HuH-7 (cell line): ENCODE data around the gene SPRY2.

Experiments
- DNase-seq: peaks from one replicate; pipeline ENCODE4 v3.0.0; 2011; ENCODE audit warnings: low spot score

SPRY2 gene

GRCh38 chr13:80313668-80314256 is 27.2 kb downstream of the SPRY2 start:
- DNase-seq: no peak

- no peak for DNase-seq
Measured at GRCh38 chr13:80312967-80313366, 28.0 kb downstream of the SPRY2 start.

GRCh38 chr13:80312012-80312704 is 28.8 kb downstream of the SPRY2 start:
- no peak for DNase-seq

GRCh38 chr13:80309926-80310325 is 31.0 kb downstream of the SPRY2 start:
- DNase-seq: no peak

- DNase-seq: no peak
Measured at GRCh38 chr13:80307401-80307987, 33.4 kb downstream of the SPRY2 start.

GRCh38 chr13:80306337-80306972 is 34.5 kb downstream of the SPRY2 start:
- DNase-seq: no peak

- DNase-seq: no peak
Measured at GRCh38 chr13:80305737-80306136, 35.2 kb downstream of the SPRY2 start.

- DNase-seq: no peak
Measured at GRCh38 chr13:80303225-80303811, 37.6 kb downstream of the SPRY2 start.

GRCh38 chr13:80299046-80299445 is 41.9 kb downstream of the SPRY2 start:
- no peak for DNase-seq

GRCh38 chr13:80297503-80297902 is 43.4 kb downstream of the SPRY2 start:
- DNase-seq: no peak

GRCh38 chr13:80297094-80297493 is 43.8 kb downstream of the SPRY2 start:
- no peak for DNase-seq

GRCh38 chr13:80296638-80297037 is 44.3 kb downstream of the SPRY2 start:
- no peak for DNase-seq

GRCh38 chr13:80290591-80290990 is 50.3 kb downstream of the SPRY2 start:
- DNase-seq: no peak
